ENCODE data around the gene BNC2. TPM values are rescaled to one million over a fixed set of nuclear protein-coding genes. Genes with fewer than 3 reads are reported as not detected.

Gene BNC2
- total and polyA plus RNA-seq, 7 experiments from 2014 or later: 0.05 to 1.5 (median 0.59) TPM; not detected in 3

- ATAC-seq (no peak), DNase-seq (no peak)
- no peaks in the 10 kb centered on the region for H3K4me1 ChIP-seq (ENCODE audit: control insufficient read depth in 2 of 2, insufficient read depth in 2 of 2, low read length in 2 of 2)
- H3K4me1 Mint-ChIP-seq: no peaks in the 10 kb centered on the region
- H3K27me3 ChIP-seq (ENCODE audit: control insufficient read depth in 2 of 2, insufficient read depth in 2 of 2, low read length in 2 of 2): no peaks in the 10 kb centered on the region
- intact Hi-C loops (cut with micrococcal nuclease): no loop called here
- H3K9me3 ChIP-seq (ENCODE audit: control insufficient read depth in 2 of 3, low read length in 3 of 3): no peaks in the 10 kb centered on the region
- no peak overlapping the region for H3K4me3 ChIP-seq (ENCODE audit: low read length)
- peaks cover 0 to 3% (median 0%) of the 10 kb centered on the region in 5 donors for H3K36me3 Mint-ChIP-seq
- ChIA-PET POLR2A (no interaction called here), CTCF (no interaction called here)
- peaks cover 0 to 4% (median 1%) of the 10 kb centered on the region in 11 donors for H3K9me3 Mint-ChIP-seq
- no peaks in the 10 kb centered on the region for H3K27me3 Mint-ChIP-seq
- no peaks in the 10 kb centered on the region for H3K36me3 ChIP-seq (ENCODE audit: control insufficient read depth in 2 of 3, insufficient read depth in 3 of 3, low read length in 3 of 3)
- no peak overlapping the region for H3K27ac ChIP-seq (ENCODE audit: low read depth, low read length)
- no peak overlapping the region for H3K27ac Mint-ChIP-seq
- no peak overlapping the region for H3K4me3 Mint-ChIP-seq
Observed at GRCh38 chr9:16559418-16560188, 310.9 kb downstream of the BNC2 start.

DNA sequence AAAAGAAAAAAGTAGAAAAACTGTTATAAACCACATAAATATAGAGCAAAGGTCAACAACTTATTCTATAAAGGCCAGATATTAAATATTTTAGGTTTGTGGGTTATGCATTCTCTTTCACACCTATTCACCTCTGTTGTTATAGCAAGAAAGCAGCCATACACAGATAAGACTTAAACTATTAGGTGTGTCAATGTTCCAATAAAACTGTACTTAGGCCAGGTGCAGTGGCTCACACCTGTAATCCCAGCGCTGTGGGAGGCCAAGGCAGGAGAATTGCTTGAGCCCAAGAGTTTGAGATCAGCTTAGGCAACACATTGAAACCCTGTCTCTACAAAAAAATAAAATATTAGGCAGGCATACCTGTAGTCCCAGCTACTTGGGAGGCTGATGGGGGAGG is 314.7 kb downstream of the BNC2 start:
- no peak for ATAC-seq
- ChIA-PET CTCF (no interaction called here), POLR2A (no interaction called here)
- Histone ChIP-seq H3K9me3 (ENCODE audit: control insufficient read depth in 2 of 3, low read length in 3 of 3) (no peaks in the 10 kb centered on the region), H3K36me3 (ENCODE audit: control insufficient read depth in 2 of 3, insufficient read depth in 3 of 3, low read length in 3 of 3) (no peaks in the 10 kb centered on the region), H3K27ac (ENCODE audit: low read depth, low read length) (no peak overlapping the region), H3K4me3 (ENCODE audit: low read length) (no peak overlapping the region), H3K4me1 (ENCODE audit: control insufficient read depth in 2 of 2, insufficient read depth in 2 of 2, low read length in 2 of 2) (no peaks in the 10 kb centered on the region), H3K27me3 (ENCODE audit: control insufficient read depth in 2 of 2, insufficient read depth in 2 of 2, low read length in 2 of 2) (no peaks in the 10 kb centered on the region)
- peaks cover 0 to 3% (median 0%) of the 10 kb centered on the region in 5 donors for H3K36me3 Mint-ChIP-seq
- no peak for DNase-seq
- H3K9me3 Mint-ChIP-seq: peaks cover 0 to 10% (median 2%) of the 10 kb centered on the region in 11 donors
- H3K4me3 Mint-ChIP-seq: no peak overlapping the region
- H3K27me3 Mint-ChIP-seq: no peaks in the 10 kb centered on the region
- no peaks in the 10 kb centered on the region for H3K4me1 Mint-ChIP-seq
- H3K27ac Mint-ChIP-seq: no peak overlapping the region
- intact Hi-C loops (cut with micrococcal nuclease): no loop called here

DNA sequence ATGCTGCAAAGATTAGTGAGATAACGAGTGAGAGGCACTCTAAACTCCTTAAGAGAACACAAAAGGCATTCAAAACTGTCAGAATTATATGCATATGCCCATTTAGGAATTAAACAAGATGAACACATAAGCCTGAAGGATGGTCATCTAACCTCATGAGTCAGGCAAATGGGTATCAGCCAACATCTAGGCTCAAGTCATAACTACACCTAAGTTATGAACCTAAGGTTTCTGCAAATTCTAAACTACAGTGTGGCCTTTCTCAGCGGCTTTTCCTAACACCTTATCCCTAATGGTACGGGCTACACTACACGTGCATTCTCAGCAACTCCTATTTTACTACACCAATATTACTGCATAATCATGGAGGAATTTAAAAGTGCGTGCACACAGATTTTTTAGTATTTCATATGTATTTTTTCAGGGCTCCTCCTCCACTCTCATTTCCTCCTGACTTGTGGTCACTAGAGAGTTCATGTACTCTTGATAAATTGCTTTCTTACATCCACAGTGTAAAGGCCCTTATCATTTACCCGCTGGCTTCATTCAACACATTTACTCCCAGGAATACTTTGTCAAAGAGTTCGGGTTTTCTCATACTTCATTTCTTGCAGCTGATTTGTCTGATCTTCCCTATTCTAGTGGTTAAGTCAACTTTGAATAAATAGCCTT is 316.5 kb downstream of the BNC2 start:
- Histone ChIP-seq H3K4me3 (ENCODE audit: low read length) (no peak overlapping the region), H3K9me3 (ENCODE audit: control insufficient read depth in 2 of 3, low read length in 3 of 3) (no peaks in the 10 kb centered on the region), H3K4me1 (ENCODE audit: control insufficient read depth in 2 of 2, insufficient read depth in 2 of 2, low read length in 2 of 2) (no peaks in the 10 kb centered on the region), H3K36me3 (ENCODE audit: control insufficient read depth in 2 of 3, insufficient read depth in 3 of 3, low read length in 3 of 3) (no peaks in the 10 kb centered on the region), H3K27me3 (ENCODE audit: control insufficient read depth in 2 of 2, insufficient read depth in 2 of 2, low read length in 2 of 2) (no peaks in the 10 kb centered on the region), H3K27ac (ENCODE audit: low read depth, low read length) (no peak overlapping the region)
- H3K36me3 Mint-ChIP-seq: peaks cover 0 to 3% (median 0%) of the 10 kb centered on the region in 5 donors
- ATAC-seq: no peak
- no peak for DNase-seq
- no peak overlapping the region for H3K4me3 Mint-ChIP-seq
- intact Hi-C loops (cut with micrococcal nuclease): no loop called here
- H3K27me3 Mint-ChIP-seq: no peaks in the 10 kb centered on the region
- POLR2A ChIA-PET: no interaction called here
- CTCF ChIA-PET: no interaction called here
- H3K27ac Mint-ChIP-seq: no peak overlapping the region
- no peaks in the 10 kb centered on the region for H3K4me1 Mint-ChIP-seq
- peaks cover 0 to 10% (median 0%) of the 10 kb centered on the region in 11 donors for H3K9me3 Mint-ChIP-seq

- DNase-seq (no peak), ATAC-seq (no peak)
- no peak overlapping the region for H3K27ac Mint-ChIP-seq
- no peaks in the 10 kb centered on the region for H3K4me1 Mint-ChIP-seq
- no peak overlapping the region for H3K27ac ChIP-seq (ENCODE audit: low read depth, low read length)
- POLR2A ChIA-PET: no interaction called here
- H3K27me3 ChIP-seq (ENCODE audit: control insufficient read depth in 2 of 2, insufficient read depth in 2 of 2, low read length in 2 of 2): no peaks in the 10 kb centered on the region
- peaks cover 0 to 10% (median 0%) of the 10 kb centered on the region in 11 donors for H3K9me3 Mint-ChIP-seq
- no peaks in the 10 kb centered on the region for H3K27me3 Mint-ChIP-seq
- no peaks in the 10 kb centered on the region for H3K4me1 ChIP-seq (ENCODE audit: control insufficient read depth in 2 of 2, insufficient read depth in 2 of 2, low read length in 2 of 2)
- CTCF ChIA-PET: no interaction called here
- no peak overlapping the region for H3K4me3 Mint-ChIP-seq
- no peak overlapping the region for H3K4me3 ChIP-seq (ENCODE audit: low read length)
- H3K9me3 ChIP-seq (ENCODE audit: control insufficient read depth in 2 of 3, low read length in 3 of 3): peaks cover 0 to under 1% (median 0%) of the 10 kb centered on the region in 3 experiments
- intact Hi-C loops (cut with micrococcal nuclease): no loop called here
- peaks cover 0 to 3% (median 0%) of the 10 kb centered on the region in 5 donors for H3K36me3 Mint-ChIP-seq
- no peaks in the 10 kb centered on the region for H3K36me3 ChIP-seq (ENCODE audit: control insufficient read depth in 2 of 3, insufficient read depth in 3 of 3, low read length in 3 of 3)
Observed at GRCh38 chr9:16552252-16552651, 318.2 kb downstream of the BNC2 start.

DNA sequence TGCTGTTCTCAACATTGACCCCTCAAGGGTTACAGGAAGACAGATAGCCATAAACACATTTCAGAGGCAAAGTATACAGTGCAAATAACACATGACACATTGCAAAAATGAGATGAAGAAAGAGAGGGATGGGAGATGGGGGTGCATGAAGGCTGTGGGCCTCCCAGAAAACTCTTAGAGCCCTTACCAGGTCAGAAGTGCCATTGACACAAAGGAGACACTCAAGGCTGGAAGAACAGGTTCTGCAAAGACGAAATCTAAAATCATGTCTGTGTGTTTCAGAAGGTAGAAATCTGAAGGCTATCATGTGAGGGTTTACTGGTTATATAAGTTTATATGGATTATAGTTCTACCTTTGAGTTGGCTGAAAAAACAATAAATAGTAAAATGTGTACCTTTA is 318.8 kb downstream of the BNC2 start:
- POLR2A ChIA-PET: no interaction called here
- Histone ChIP-seq H3K4me3 (ENCODE audit: low read length) (no peak overlapping the region), H3K4me1 (ENCODE audit: control insufficient read depth in 2 of 2, insufficient read depth in 2 of 2, low read length in 2 of 2) (no peaks in the 10 kb centered on the region), H3K27ac (ENCODE audit: low read depth, low read length) (no peak overlapping the region), H3K36me3 (ENCODE audit: control insufficient read depth in 2 of 3, insufficient read depth in 3 of 3, low read length in 3 of 3) (no peaks in the 10 kb centered on the region), H3K27me3 (ENCODE audit: control insufficient read depth in 2 of 2, insufficient read depth in 2 of 2, low read length in 2 of 2) (no peaks in the 10 kb centered on the region), H3K9me3 (ENCODE audit: control insufficient read depth in 2 of 3, low read length in 3 of 3) (peaks cover 0 to 4% (median 0%) of the 10 kb centered on the region in 3 experiments)
- Mint-ChIP-seq H3K36me3 (peaks cover 0 to under 1% (median 0%) of the 10 kb centered on the region in 5 donors), H3K9me3 (peaks cover 0 to 7% (median 0%) of the 10 kb centered on the region in 11 donors), H3K4me3 (no peak overlapping the region), H3K27ac (no peak overlapping the region), H3K27me3 (no peaks in the 10 kb centered on the region), H3K4me1 (no peaks in the 10 kb centered on the region)
- ATAC-seq (no peak), DNase-seq (no peak)
- CTCF ChIA-PET: no interaction called here
- intact Hi-C loops (cut with micrococcal nuclease): no loop called here

GRCh38 chr9:16545639-16546038 is 324.8 kb downstream of the BNC2 start:
- Histone ChIP-seq H3K4me3 (ENCODE audit: low read length) (no peak overlapping the region), H3K9me3 (ENCODE audit: control insufficient read depth in 2 of 3, low read length in 3 of 3) (peaks cover 0 to 4% (median 0%) of the 10 kb centered on the region in 3 experiments), H3K27ac (ENCODE audit: low read depth, low read length) (no peak overlapping the region), H3K4me1 (ENCODE audit: control insufficient read depth in 2 of 2, insufficient read depth in 2 of 2, low read length in 2 of 2) (no peaks in the 10 kb centered on the region), H3K36me3 (ENCODE audit: control insufficient read depth in 2 of 3, insufficient read depth in 3 of 3, low read length in 3 of 3) (no peaks in the 10 kb centered on the region), H3K27me3 (ENCODE audit: control insufficient read depth in 2 of 2, insufficient read depth in 2 of 2, low read length in 2 of 2) (no peaks in the 10 kb centered on the region)
- DNase-seq (no peak), ATAC-seq (no peak)
- intact Hi-C loops (cut with micrococcal nuclease): no loop called here
- no peaks in the 10 kb centered on the region for H3K36me3 Mint-ChIP-seq
- peaks cover 0 to 7% (median 2%) of the 10 kb centered on the region in 11 donors for H3K9me3 Mint-ChIP-seq
- no peak overlapping the region for H3K27ac Mint-ChIP-seq
- H3K27me3 Mint-ChIP-seq: no peaks in the 10 kb centered on the region
- ChIA-PET POLR2A (no interaction called here), CTCF (no interaction called here)
- H3K4me3 Mint-ChIP-seq: no peak overlapping the region
- peaks cover 0 to 16% (median 0%) of the 10 kb centered on the region in 7 donors for H3K4me1 Mint-ChIP-seq

- Mint-ChIP-seq H3K4me1 (peaks cover 0 to 16% (median 0%) of the 10 kb centered on the region in 7 donors), H3K27ac (no peak overlapping the region), H3K36me3 (no peaks in the 10 kb centered on the region), H3K9me3 (peaks cover 0 to 7% (median 2%) of the 10 kb centered on the region in 11 donors), H3K4me3 (no peak overlapping the region), H3K27me3 (no peaks in the 10 kb centered on the region)
- Histone ChIP-seq H3K27ac (ENCODE audit: low read depth, low read length) (no peak overlapping the region), H3K27me3 (ENCODE audit: control insufficient read depth in 2 of 2, insufficient read depth in 2 of 2, low read length in 2 of 2) (no peaks in the 10 kb centered on the region), H3K4me1 (ENCODE audit: control insufficient read depth in 2 of 2, insufficient read depth in 2 of 2, low read length in 2 of 2) (no peaks in the 10 kb centered on the region), H3K4me3 (ENCODE audit: low read length) (no peak overlapping the region), H3K36me3 (ENCODE audit: control insufficient read depth in 2 of 3, insufficient read depth in 3 of 3, low read length in 3 of 3) (no peaks in the 10 kb centered on the region), H3K9me3 (ENCODE audit: control insufficient read depth in 2 of 3, low read length in 3 of 3) (peaks cover 0 to 4% (median 0%) of the 10 kb centered on the region in 3 experiments)
- intact Hi-C loops (cut with micrococcal nuclease): no loop called here
- DNase-seq (no peak), ATAC-seq (no peak)
- POLR2A ChIA-PET: no interaction called here
- CTCF ChIA-PET: no interaction called here
Observed at GRCh38 chr9:16544842-16545241, 325.6 kb downstream of the BNC2 start.

Measured in naive thymus-derived CD4-positive, alpha-beta T cell (primary cell).